GM12878 (cell line): ENCODE data around the gene RBMS1. TPM values are rescaled to one million over a fixed set of nuclear protein-coding genes. Genes with fewer than 3 reads are reported as not detected.

ENCODE experiments used
- ATAC-seq: fragments of 200-7000 bp; cut with Tn5 transposase; 3 replicates; pipeline ENCODE4 v1.9.1; 2020; ENCODE audit warnings: mild to moderate bottlenecking, moderate library complexity
- BruUV-seq: library from RNA; stranded (reverse); fragments of 400-500 nt; replicated peaks from 2 replicates; lab custom pipeline; 2021; lab: Mats Ljungman, UMichigan
- CTCF ChIA-PET: fragments of 300-600 bp; sonication (Branson Sonifier 250); formaldehyde crosslinking; extraction: SDS; loops from one replicate; lab custom pipeline; 2021; ENCODE audit warnings: inconsistent platforms; lab: Yijun Ruan, JAX
- POLR2A ChIA-PET: fragments of 350-600 bp; formaldehyde crosslinking; extraction: SDS; loops from one replicate; lab custom pipeline; 2021; ENCODE audit warnings: inconsistent platforms; lab: Charles Lee
- RAD21 ChIA-PET: fragments of 300-600 bp; sonication (Branson Sonifier 250); formaldehyde crosslinking; loops from one replicate; lab custom pipeline; 2023; ENCODE audit warnings: antibody characterized with exemption; ENCODE audit not compliant: unreplicated experiment; lab: Charles Lee
- SMC1A ChIA-PET: fragments of 300-600 bp; sonication (Branson Sonifier 250); formaldehyde crosslinking; loops from one replicate; lab custom pipeline; 2023; ENCODE audit not compliant: unreplicated experiment, uncharacterized antibody; lab: Charles Lee
- DNase-seq: peaks from one replicate; pipeline ENCODE4 v3.0.0-alpha.2; 2011; ENCODE audit warnings: low read depth, low spot score
- FAIRE-seq: peaks from 3 replicates; lab custom pipeline; 2011; peaks lifted over from hg19 to GRCh38; lab: Jason Lieb, UNC
- H2AFZ ChIP-seq: 2 replicates; pipeline ENCODE4 v1.6.0; 2011; ENCODE audit warnings: low read depth, low read length, control low read depth; ENCODE audit not compliant: control insufficient read depth
- H3K27ac ChIP-seq: 2 replicates; pipeline ENCODE4 v1.5.1; 2011; ENCODE audit warnings: control low read depth; ENCODE audit not compliant: control insufficient read depth, insufficient read depth
- H3K27me3 ChIP-seq, 2 experiments: replicated peaks in 1 of 2; 2 replicates each; pipeline versions ENCODE4 v1.6.0 to v1.6.1; 2011; ENCODE audit warnings: low read length in 1 of 2; ENCODE audit not compliant: control insufficient read depth in 2 of 2, insufficient read depth in 2 of 2
- H3K36me3 ChIP-seq, 2 experiments: 2 replicates each; pipeline ENCODE4 v1.5.1; 2011; ENCODE audit warnings: low read length in 1 of 2; ENCODE audit not compliant: control insufficient read depth in 2 of 2, insufficient read depth in 2 of 2
- H3K4me1 ChIP-seq: 2 replicates; pipeline ENCODE4 v1.6.1; 2011; ENCODE audit warnings: mild to moderate bottlenecking, low read length, moderate library complexity, mixed read lengths; ENCODE audit not compliant: control insufficient read depth, insufficient read depth
- H3K4me2 ChIP-seq: 2 replicates; pipeline ENCODE4 v1.6.0; 2011; ENCODE audit warnings: control low read depth; ENCODE audit not compliant: control insufficient read depth, insufficient read depth
- H3K4me3 ChIP-seq: fragments of 200-600 bp; sonication (generic); 2 replicates; pipeline ENCODE4 v1.5.1; 2016
- H3K79me2 ChIP-seq: 2 replicates; pipeline ENCODE4 v1.6.0; 2011; ENCODE audit warnings: low read length; ENCODE audit not compliant: control insufficient read depth, insufficient read depth
- H3K9ac ChIP-seq: 2 replicates; pipeline ENCODE4 v1.8.0; 2011; ENCODE audit warnings: low read length, control low read depth, mixed read lengths; ENCODE audit not compliant: control insufficient read depth, insufficient read depth
- H3K9me3 ChIP-seq: replicated peaks from 3 replicates; pipeline ENCODE4 v1.5.1; 2011; ENCODE audit warnings: mild to moderate bottlenecking, low read length; ENCODE audit not compliant: control insufficient read depth, insufficient read depth
- H4K20me1 ChIP-seq: 2 replicates; pipeline ENCODE4 v1.6.0; 2011; ENCODE audit not compliant: control insufficient read depth, insufficient read depth
- ASH2L ChIP-seq: fragments of 300-600, 200-600 bp; sonication (generic); IDR thresholded peaks from 2 replicates; pipeline ENCODE4 v1.6.1; 2017; ENCODE audit warnings: low read depth, mild to moderate bottlenecking, borderline replicate concordance
- BCL11A ChIP-seq: IDR thresholded peaks from 2 replicates; pipeline ENCODE4 v1.6.1; 2011; ENCODE audit warnings: low read depth, low read length
- CBFB ChIP-seq: IDR thresholded peaks from 2 replicates; pipeline ENCODE4 v1.6.1; 2016; ENCODE audit warnings: antibody characterized with exemption, low read depth
- CREM ChIP-seq: IDR thresholded peaks from 2 replicates; pipeline ENCODE4 v1.6.1; 2014; ENCODE audit warnings: antibody characterized with exemption, low read depth
- EED ChIP-seq: sonication (generic); IDR thresholded peaks from 2 replicates; pipeline ENCODE4 v1.6.1; 2016; ENCODE audit warnings: antibody characterized with exemption, low read depth
- FOS ChIP-seq: IDR thresholded peaks from 3 replicates; pipeline ENCODE4 v1.6.1; 2011; ENCODE audit warnings: borderline replicate concordance; ENCODE audit not compliant: insufficient read length; ENCODE audit errors: extremely low read depth
- FOXM1 ChIP-seq: IDR thresholded peaks from 2 replicates; pipeline ENCODE4 v1.6.1; 2012; ENCODE audit warnings: low read depth, mild to moderate bottlenecking, inconsistent platforms, low read length, moderate library complexity
- GABPA ChIP-seq: IDR thresholded peaks from 2 replicates; pipeline ENCODE4 v1.6.1; 2014; ENCODE audit warnings: antibody characterized with exemption, low read depth, mild to moderate bottlenecking, inconsistent platforms
- MYC ChIP-seq: IDR thresholded peaks from 2 replicates; pipeline ENCODE4 v1.6.1; 2011; ENCODE audit warnings: mild to moderate bottlenecking, low read length, moderate library complexity, inconsistent platforms; ENCODE audit not compliant: insufficient read depth, insufficient replicate concordance, insufficient read length, severe bottlenecking
- NFIC ChIP-seq: IDR thresholded peaks from 2 replicates; pipeline ENCODE4 v1.6.1; 2012; ENCODE audit warnings: low read depth, mild to moderate bottlenecking, inconsistent platforms, low read length, moderate library complexity
- POU2F2 ChIP-seq: IDR thresholded peaks from 3 replicates; pipeline ENCODE4 v1.6.1; 2011; ENCODE audit warnings: low read depth, mild to moderate bottlenecking, low read length, borderline replicate concordance
- RAD21 ChIP-seq: IDR thresholded peaks from 2 replicates; pipeline ENCODE4 v1.6.1; 2011; ENCODE audit warnings: mild to moderate bottlenecking, low read depth, low read length, moderate library complexity; ENCODE audit not compliant: insufficient read depth
- TBL1XR1 ChIP-seq: IDR thresholded peaks from 2 replicates; pipeline ENCODE4 v1.6.1; 2012; ENCODE audit warnings: low read depth, low read length, improper control_type of control experiment
- WGBS: methylation state at CpG from one replicate; pipeline ENCODE4 v1.1.6; 2016; ENCODE audit warnings: low lambda C conversion rate; ENCODE audit not compliant: insufficient replicate concordance, insufficient coverage; ENCODE audit errors: missing lambda C conversion rate; 5-methylcytosine and 5-hydroxymethylcytosine counted together
- in situ Hi-C: fragments of 300-500 bp; cut with MboI; formaldehyde crosslinking; loops from 9 replicates; pipeline ENCODE4 v1.14.3; 2018; ENCODE audit warnings: mixed read lengths
- intact Hi-C: fragments of 100-400 bp; cut with micrococcal nuclease; formaldehyde crosslinking; loops from one replicate; pipeline ENCODE4 v1.14.2; 2022; ENCODE audit not compliant: unreplicated experiment
- polyA plus RNA-seq, 11 experiments: library from polyadenylated mRNA; depleted of rRNA in 4 of 11; unstranded in 6 of 11; stranded (reverse) in 5 of 11; fragments of >200 nt; fragmentation: Nextera tagmentation in 4 of 11; fragmentation: Illumina TruSeq in 1 of 11; extraction: Ambion mirVana in 4 of 11; extraction: Trizol in 1 of 11; gene quantifications; 1 replicate in 1 of 11; 2 replicates in 10 of 11; pipeline versions ENCODE4 v1.2.1 to v1.2.3, GENCODE V29; 2011 to 2016; ENCODE audit warnings: inconsistent platforms in 2 of 11, missing spikeins in 2 of 11, low read depth in 1 of 11
- total RNA-seq, 4 experiments: library from RNA; depleted of rRNA in 3 of 4; stranded (reverse); fragments of >200 nt in 3 of 4; fragmentation: Illumina TruSeq in 1 of 4; extraction: Trizol in 1 of 4; gene quantifications; 2 replicates each; pipeline versions ENCODE4 v1.2.1 to v1.2.3, GENCODE V29; 2013 to 2021
- TF ChIP-seq, protein P1 (sequence below): IDR thresholded peaks from 2 replicates; pipeline ENCODE4 v1.6.1; 2011; ENCODE audit warnings: borderline replicate concordance, low read depth, mild to moderate bottlenecking, moderate library complexity, mixed read lengths, low read length; ENCODE audit not compliant: insufficient read depth; ENCODE audit errors: extremely low read length
- TF ChIP-seq, protein P2 (sequence below): IDR thresholded peaks from 2 replicates; pipeline ENCODE4 v1.6.1; 2012; ENCODE audit warnings: low read depth, low read length, improper control_type of control experiment

Gene RBMS1
- total and polyA plus RNA-seq, 10 of the 15 experiments (the other 5 are each of a cell fraction or from before 2014, with no cell fraction given): 0.04 to 0.31 (median 0.17) TPM; not detected in 1

DNA sequence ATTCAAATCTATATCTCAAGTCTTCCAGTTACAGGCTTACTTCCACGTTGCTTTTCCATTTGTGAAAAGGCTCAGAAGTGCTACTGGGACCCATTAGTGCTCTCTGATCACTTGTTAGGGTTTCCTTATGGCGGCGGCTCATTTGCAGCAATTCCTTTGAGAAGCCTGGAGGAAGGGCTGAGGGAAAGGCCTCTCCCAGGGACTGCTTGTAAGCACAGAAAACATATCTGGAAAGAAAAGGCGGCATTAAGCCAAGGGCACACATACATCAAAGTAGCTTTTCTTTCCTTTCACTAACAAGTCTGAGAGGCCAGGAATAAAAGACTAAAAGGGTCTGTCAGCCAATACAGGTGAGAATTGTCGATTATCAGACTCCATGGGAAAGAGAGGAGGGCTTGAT, 254.2 kb downstream of the RBMS1 start:
- no peak overlapping the region for H3K9ac ChIP-seq
- no peak overlapping the region for H2AFZ ChIP-seq
- in situ Hi-C loops (no loop called here), intact Hi-C loops (no loop called here)
- H3K79me2 ChIP-seq: no peaks in the 10 kb centered on the region
- no peak overlapping the region for H3K4me2 ChIP-seq
- WGBS: 43% methylated on average over 5 of the region's 5 CpGs
- no peaks in the 10 kb centered on the region for H3K9me3 ChIP-seq
- FAIRE-seq: no peak
- ChIA-PET SMC1A (no interaction called here), CTCF (interaction anchor here (1.0 kb wide), 1 partner anchor 129 kb away, joined by 3 read pairs; no protein-coding TSS in a partner anchor), RAD21 (no interaction called here), POLR2A (no interaction called here)
- H3K4me3 ChIP-seq: no peak overlapping the region
- H3K27ac ChIP-seq: no peak overlapping the region
- BruUV-seq: no TSS peak
- H3K27me3 ChIP-seq: peaks cover 0 to 3% of the 10 kb centered on the region in 2 experiments; a peak in 2 of 4 replicates
- no peaks in the 10 kb centered on the region for H3K36me3 ChIP-seq
- ATAC-seq: no peak
- no peaks in the 10 kb centered on the region for H4K20me1 ChIP-seq
- TF ChIP-seq RAD21: no peak
- TF ChIP-seq, protein P1, sequence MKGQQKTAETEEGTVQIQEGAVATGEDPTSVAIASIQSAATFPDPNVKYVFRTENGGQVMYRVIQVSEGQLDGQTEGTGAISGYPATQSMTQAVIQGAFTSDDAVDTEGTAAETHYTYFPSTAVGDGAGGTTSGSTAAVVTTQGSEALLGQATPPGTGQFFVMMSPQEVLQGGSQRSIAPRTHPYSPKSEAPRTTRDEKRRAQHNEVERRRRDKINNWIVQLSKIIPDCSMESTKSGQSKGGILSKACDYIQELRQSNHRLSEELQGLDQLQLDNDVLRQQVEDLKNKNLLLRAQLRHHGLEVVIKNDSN: no peak
- TF ChIP-seq CREM: no peak
- no peak for TF ChIP-seq CBFB
- no peak for TF ChIP-seq FOS
- TF ChIP-seq POU2F2: no peak
- DNase-seq: no peak
- H3K4me1 ChIP-seq: no peaks in the 10 kb centered on the region

DNA sequence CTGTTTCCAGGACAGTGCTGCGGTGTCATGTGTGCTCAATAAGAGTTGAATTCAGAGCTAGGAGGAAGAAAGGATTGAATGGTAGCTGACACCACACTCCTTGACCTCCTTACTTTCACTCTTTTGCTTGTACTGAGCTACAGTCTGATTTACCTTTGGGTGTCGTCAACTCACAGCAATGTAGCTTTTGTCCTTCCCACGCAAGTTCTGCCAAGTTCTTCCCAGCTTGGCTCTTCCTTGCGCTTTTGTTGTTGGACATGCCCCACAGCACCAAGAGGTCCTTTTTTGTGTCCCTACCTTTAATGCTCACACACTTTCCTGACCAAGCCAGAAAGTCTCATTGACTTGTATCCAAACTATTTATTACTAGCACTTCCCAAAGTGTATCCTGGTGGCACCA, 255.2 kb downstream of the RBMS1 start:
- Histone ChIP-seq H3K79me2 (no peaks in the 10 kb centered on the region), H2AFZ (no peak overlapping the region), H3K9ac (no peak overlapping the region), H4K20me1 (no peaks in the 10 kb centered on the region), H3K36me3 (no peaks in the 10 kb centered on the region), H3K27ac (no peak overlapping the region), H3K9me3 (no peaks in the 10 kb centered on the region), H3K4me2 (no peak overlapping the region), H3K4me3 (no peak overlapping the region), H3K27me3 (peaks cover 0 to 3% of the 10 kb centered on the region in 2 experiments; a peak in 2 of 4 replicates), H3K4me1 (no peaks in the 10 kb centered on the region)
- no TSS peak for BruUV-seq
- SMC1A ChIA-PET: interaction anchor here (0.7 kb wide), 1 partner anchor 19 kb away, joined by 3 read pairs; no protein-coding TSS in a partner anchor
- no peak for ATAC-seq
- CTCF ChIA-PET: interaction anchor here (0.9 kb wide), 1 partner anchor 10 kb away, joined by 4 read pairs; no protein-coding TSS in a partner anchor
- 58% methylated on average over 4 of the region's 4 CpGs for WGBS
- intact Hi-C loops: no loop called here
- no peak for DNase-seq
- in situ Hi-C loops: no loop called here
- POLR2A ChIA-PET: interaction anchor here (0.6 kb wide), 1 partner anchor 345 kb away, joined by 3 read pairs; no protein-coding TSS in a partner anchor
- FAIRE-seq: no peak
- RAD21 ChIA-PET: no interaction called here
- TF ChIP-seq MYC: no peak
- no peak for TF ChIP-seq GABPA
- TF ChIP-seq, protein P2, sequence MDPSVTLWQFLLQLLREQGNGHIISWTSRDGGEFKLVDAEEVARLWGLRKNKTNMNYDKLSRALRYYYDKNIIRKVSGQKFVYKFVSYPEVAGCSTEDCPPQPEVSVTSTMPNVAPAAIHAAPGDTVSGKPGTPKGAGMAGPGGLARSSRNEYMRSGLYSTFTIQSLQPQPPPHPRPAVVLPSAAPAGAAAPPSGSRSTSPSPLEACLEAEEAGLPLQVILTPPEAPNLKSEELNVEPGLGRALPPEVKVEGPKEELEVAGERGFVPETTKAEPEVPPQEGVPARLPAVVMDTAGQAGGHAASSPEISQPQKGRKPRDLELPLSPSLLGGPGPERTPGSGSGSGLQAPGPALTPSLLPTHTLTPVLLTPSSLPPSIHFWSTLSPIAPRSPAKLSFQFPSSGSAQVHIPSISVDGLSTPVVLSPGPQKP: no peak
- no peak for TF ChIP-seq EED
- TF ChIP-seq NFIC: no peak
- TF ChIP-seq BCL11A: no peak
- no peak for TF ChIP-seq FOXM1
- TF ChIP-seq ASH2L: no peak
- no peak for TF ChIP-seq TBL1XR1
